Parathyroid adenoma (tissue), 2 donors: ENCODE results near the gene RNF126.

ENCODE experiments used
- H2AFZ ChIP-seq: fragments of 300-600 bp; sonication (generic); one replicate; pipeline ENCODE4 v1.7.0; 2017; ENCODE audit warnings: antibody characterized with exemption, mild to moderate bottlenecking
- H3K27ac ChIP-seq: fragments of 300-600 bp; sonication (generic); one replicate; pipeline ENCODE4 v1.7.0; 2017
- H3K27me3 ChIP-seq: fragments of 300-600 bp; sonication (generic); one replicate; pipeline ENCODE4 v1.7.0; 2017; ENCODE audit warnings: low read length; ENCODE audit not compliant: control insufficient read depth, insufficient read depth
- H3K36me3 ChIP-seq: fragments of 300-600 bp; sonication (generic); one replicate; pipeline ENCODE4 v1.7.0; 2017; ENCODE audit warnings: low read length; ENCODE audit not compliant: control insufficient read depth, insufficient read depth
- H3K4me1 ChIP-seq: fragments of 300-600 bp; sonication (generic); one replicate; pipeline ENCODE4 v1.7.0; 2017; ENCODE audit warnings: control low read depth
- H3K4me2 ChIP-seq: fragments of 300-600 bp; sonication (generic); one replicate; pipeline ENCODE4 v1.7.0; 2017; ENCODE audit warnings: low read length
- H3K4me3 ChIP-seq: fragments of 300-600 bp; sonication (generic); one replicate; pipeline ENCODE4 v1.7.0; 2017; ENCODE audit warnings: low read depth, low read length
- H3K79me2 ChIP-seq: fragments of 300-600 bp; sonication (generic); one replicate; pipeline ENCODE4 v1.7.0; 2017; ENCODE audit warnings: control low read depth
- H3K9ac ChIP-seq: fragments of 300-600 bp; sonication (generic); one replicate; pipeline ENCODE4 v1.7.0; 2017; ENCODE audit warnings: mild to moderate bottlenecking
- H3K9me3 ChIP-seq: fragments of 300-600 bp; sonication (generic); one replicate; pipeline ENCODE4 v1.7.0; 2017; ENCODE audit warnings: low read length; ENCODE audit not compliant: control insufficient read depth
- CTCF ChIP-seq: fragments of 300-600 bp; sonication (generic); IDR thresholded peaks from one replicate; pipeline ENCODE4 v1.7.0; 2017; ENCODE audit warnings: antibody characterized with exemption, mild to moderate bottlenecking
- donor health status: primary hyperparathyroidism.

Gene RNF126

GRCh38 chr19:616747-617526 is 46.1 kb downstream of the RNF126 start:
- H3K9ac ChIP-seq = no peak overlapping the region
- no peaks in the 10 kb centered on the region for H3K79me2 ChIP-seq
- H3K4me3 ChIP-seq = no peak overlapping the region
- H3K36me3 ChIP-seq = no peaks in the 10 kb centered on the region
- H3K4me1 ChIP-seq = no peaks in the 10 kb centered on the region
- no peaks in the 10 kb centered on the region for H3K27me3 ChIP-seq
- no peaks in the 10 kb centered on the region for H3K9me3 ChIP-seq
- TF ChIP-seq CTCF = no peak
- H3K4me2 ChIP-seq = no peak overlapping the region
- no peak overlapping the region for H3K27ac ChIP-seq
- no peak overlapping the region for H2AFZ ChIP-seq

DNA sequence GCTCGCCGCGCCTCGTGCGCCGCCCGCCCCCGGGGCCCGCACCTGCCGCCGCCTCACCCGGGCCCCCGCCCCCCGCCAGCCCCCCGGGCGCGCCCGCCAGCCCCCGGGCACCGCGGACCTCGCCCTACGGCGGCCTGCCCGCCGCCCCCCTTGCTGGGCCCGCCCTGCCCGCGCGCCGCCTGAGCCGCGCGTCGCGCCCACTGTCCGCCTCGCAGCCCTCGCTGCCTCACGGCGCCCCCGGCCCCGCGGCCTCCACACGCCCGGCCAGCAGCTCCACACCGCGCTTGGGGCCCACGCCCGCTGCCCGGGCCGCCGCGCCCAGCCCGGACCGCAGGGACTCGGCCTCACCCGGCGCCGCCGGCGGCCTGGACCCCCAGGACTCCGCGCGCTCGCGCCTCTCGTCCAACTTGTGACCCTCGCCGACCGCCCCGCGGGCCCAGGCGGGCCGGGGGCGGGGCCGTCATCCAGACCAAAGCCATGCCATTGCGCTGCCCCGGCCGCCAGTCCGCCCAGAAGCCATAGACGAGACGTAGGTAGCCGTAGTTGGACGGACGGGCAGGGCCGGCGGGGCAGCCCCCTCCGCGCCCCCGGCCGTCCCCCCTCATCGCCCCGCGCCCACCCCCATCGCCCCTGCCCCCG is 46.8 kb downstream of the RNF126 start:
- no peaks in the 10 kb centered on the region for H3K36me3 ChIP-seq
- no peaks in the 10 kb centered on the region for H3K79me2 ChIP-seq
- H3K9me3 ChIP-seq = no peaks in the 10 kb centered on the region
- H3K27me3 ChIP-seq = no peaks in the 10 kb centered on the region
- H3K4me2 ChIP-seq = no peak overlapping the region
- no peak overlapping the region for H3K4me3 ChIP-seq
- H3K27ac ChIP-seq = no peak overlapping the region
- TF ChIP-seq CTCF = no peak
- no peak overlapping the region for H2AFZ ChIP-seq
- H3K9ac ChIP-seq = no peak overlapping the region
- H3K4me1 ChIP-seq = no peaks in the 10 kb centered on the region

DNA sequence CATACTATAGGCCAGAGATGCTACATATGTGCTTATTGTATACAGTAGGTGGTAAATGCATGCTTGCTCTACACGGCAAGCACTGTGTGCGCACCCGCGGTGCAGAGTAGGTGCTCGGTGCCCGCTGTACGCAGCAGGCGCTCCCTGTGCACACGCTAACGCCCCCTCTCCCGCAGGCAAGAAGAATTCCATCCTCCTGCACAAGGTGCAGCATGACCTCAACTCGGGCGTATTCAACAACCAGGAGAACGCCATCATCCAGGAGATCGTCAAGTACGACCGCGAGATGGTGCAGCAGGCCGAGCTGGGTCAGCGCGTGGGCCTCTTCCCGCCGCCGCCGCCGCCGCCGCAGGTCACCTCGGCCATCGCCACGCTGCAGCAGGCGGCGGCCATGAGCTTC is 47.4 kb downstream of the RNF126 start:
- no peak overlapping the region for H3K4me3 ChIP-seq
- H3K4me2 ChIP-seq = no peak overlapping the region
- no peaks in the 10 kb centered on the region for H3K27me3 ChIP-seq
- no peaks in the 10 kb centered on the region for H3K4me1 ChIP-seq
- no peaks in the 10 kb centered on the region for H3K36me3 ChIP-seq
- H3K9ac ChIP-seq = no peak overlapping the region
- H3K27ac ChIP-seq = no peak overlapping the region
- H2AFZ ChIP-seq = no peak overlapping the region
- H3K9me3 ChIP-seq = no peaks in the 10 kb centered on the region
- TF ChIP-seq CTCF = no peak
- H3K79me2 ChIP-seq = no peaks in the 10 kb centered on the region

DNA sequence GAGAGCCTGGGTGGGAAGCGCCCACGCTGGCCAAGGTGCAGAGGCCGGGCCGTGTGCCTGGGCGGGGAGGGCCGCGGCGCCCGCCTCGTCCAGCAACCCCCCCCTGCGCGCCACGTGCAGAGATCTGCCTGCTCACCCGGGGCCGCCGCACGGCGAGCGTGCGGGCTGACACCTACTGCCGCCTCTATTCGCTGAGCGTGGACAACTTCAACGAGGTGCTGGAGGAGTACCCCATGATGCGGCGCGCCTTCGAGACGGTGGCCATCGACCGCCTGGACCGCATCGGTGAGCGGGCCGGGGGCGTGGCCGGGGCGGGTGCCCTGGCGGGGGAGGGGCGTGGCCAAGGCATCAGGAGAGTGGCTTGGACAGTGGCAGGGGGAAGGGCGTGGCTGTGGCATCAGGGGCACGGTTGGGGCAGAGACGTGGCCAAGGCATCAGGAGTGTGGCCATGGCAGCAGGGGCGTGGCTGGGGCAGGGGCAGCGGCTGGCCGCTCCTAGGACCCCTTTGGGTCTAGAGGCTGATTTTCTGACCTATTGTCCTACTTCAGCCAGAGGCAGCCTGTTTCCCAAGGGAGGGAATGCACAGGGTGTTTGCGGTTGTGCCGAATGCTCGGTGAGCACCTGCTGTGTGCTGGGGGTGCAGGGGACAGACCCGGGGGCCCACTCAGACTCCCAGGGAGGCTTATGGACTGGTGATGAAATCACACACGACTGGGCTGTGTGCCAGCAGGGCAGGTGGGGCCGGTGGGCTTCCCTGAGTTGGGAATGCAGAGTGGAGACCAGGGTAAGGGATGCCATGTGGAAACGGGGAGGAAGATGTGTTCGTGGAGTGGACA is 49.1 kb downstream of the RNF126 start:
- Histone ChIP-seq H3K9me3 (no peaks in the 10 kb centered on the region), H3K4me2 (no peak overlapping the region), H3K27me3 (no peaks in the 10 kb centered on the region), H3K4me1 (no peaks in the 10 kb centered on the region), H3K36me3 (no peaks in the 10 kb centered on the region), H3K79me2 (no peaks in the 10 kb centered on the region), H3K27ac (no peak overlapping the region), H3K9ac (no peak overlapping the region), H3K4me3 (no peak overlapping the region), H2AFZ (no peak overlapping the region)
- TF ChIP-seq CTCF = no peak
